Activated T-helper 1 cell treated with anti-CD3 and anti-CD28 coated beads, Interleukin-12 subunit alpha, Interleukin-12 subunit beta, Interleukin-2, Interleukin-4 antibody, amounts not matched to agents 30 ng/mL and 10 ng/mL and 1 ng/mL, durations not matched to agents 14 hours and 24 hours and 36 hours (primary cell): Measurements from ENCODE around the gene DLG5. TPM values are rescaled to one million over a fixed set of nuclear protein-coding genes. Genes with fewer than 3 reads are reported as not detected.

Source experiments
- DNase-seq: peaks from one replicate; pipeline ENCODE4 v3.0.0; 2021; ENCODE audit warnings: low spot score
- H3K27ac Mint-ChIP-seq: one replicate; pipeline ENCODE4 v1.8.0; 2021; ENCODE audit warnings: mild to moderate bottlenecking, mixed read lengths
- H3K27me3 Mint-ChIP-seq: one replicate; pipeline ENCODE4 v1.8.0; 2022; ENCODE audit warnings: mild to moderate bottlenecking, moderate library complexity, mixed read lengths; ENCODE audit not compliant: insufficient read depth
- H3K36me3 Mint-ChIP-seq: one replicate; pipeline ENCODE4 v1.8.0; 2021; ENCODE audit warnings: low read depth, mixed read lengths
- H3K4me1 Mint-ChIP-seq: one replicate; pipeline ENCODE4 v1.8.0; 2021; ENCODE audit warnings: low read depth, mixed read lengths
- H3K4me3 Mint-ChIP-seq: one replicate; pipeline ENCODE4 v1.8.0; 2021; ENCODE audit warnings: mild to moderate bottlenecking, moderate library complexity, mixed read lengths
- H3K9me3 Mint-ChIP-seq: one replicate; pipeline ENCODE4 v1.8.0; 2021; ENCODE audit warnings: mixed read lengths
- intact Hi-C: fragments of 100-400 bp; cut with micrococcal nuclease; formaldehyde crosslinking; loops from one replicate; pipeline ENCODE4 v1.15.1; 2024
- total RNA-seq: library from RNA; stranded (reverse); gene quantifications from 2 replicates; pipeline ENCODE4 v1.2.3, GENCODE V29; 2022

The DLG5 gene
- total RNA-seq, 1 donor from 2014 or later = 4.0 TPM

DNA sequence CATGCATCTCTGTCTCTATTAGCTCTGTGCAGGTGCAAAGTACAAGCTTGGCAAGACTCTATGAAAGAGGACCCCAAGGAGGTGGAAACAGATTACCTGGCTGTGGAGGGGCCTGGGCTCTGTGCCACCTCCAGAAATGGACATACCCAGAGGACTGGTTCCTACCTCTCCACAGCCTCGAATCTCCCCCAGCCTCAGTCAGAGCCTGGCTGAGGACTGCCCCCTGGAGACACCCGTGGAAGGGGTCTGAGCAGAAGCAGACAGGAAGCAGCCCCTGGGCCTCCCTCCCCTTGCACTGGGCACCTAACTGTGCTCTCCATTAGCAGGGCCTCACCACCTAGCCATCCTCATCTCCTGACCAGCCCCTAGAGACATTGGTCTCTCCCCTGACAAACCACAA, 92.0 kb downstream of the DLG5 start:
- Mint-ChIP-seq H3K36me3 (no peaks in the 10 kb centered on the region), H3K27me3 (no peaks in the 10 kb centered on the region), H3K9me3 (no peaks in the 10 kb centered on the region), H3K4me1 (peaks cover 29% of the 10 kb centered on the region), H3K4me3 (no peak overlapping the region), H3K27ac (peak overlapping the region; percentile 72)
- intact Hi-C loops = no loop called here
- DNase-seq = no peak

- H3K36me3 Mint-ChIP-seq = no peaks in the 10 kb centered on the region
- no peak for DNase-seq
- no peak overlapping the region for H3K4me3 Mint-ChIP-seq
- intact Hi-C loops = no loop called here
- H3K9me3 Mint-ChIP-seq = no peaks in the 10 kb centered on the region
- no peaks in the 10 kb centered on the region for H3K27me3 Mint-ChIP-seq
- H3K4me1 Mint-ChIP-seq = peaks cover 29% of the 10 kb centered on the region
- H3K27ac Mint-ChIP-seq = no peak overlapping the region
Measured at GRCh38 chr10:77833792-77834191, 92.8 kb downstream of the DLG5 start.

DNA sequence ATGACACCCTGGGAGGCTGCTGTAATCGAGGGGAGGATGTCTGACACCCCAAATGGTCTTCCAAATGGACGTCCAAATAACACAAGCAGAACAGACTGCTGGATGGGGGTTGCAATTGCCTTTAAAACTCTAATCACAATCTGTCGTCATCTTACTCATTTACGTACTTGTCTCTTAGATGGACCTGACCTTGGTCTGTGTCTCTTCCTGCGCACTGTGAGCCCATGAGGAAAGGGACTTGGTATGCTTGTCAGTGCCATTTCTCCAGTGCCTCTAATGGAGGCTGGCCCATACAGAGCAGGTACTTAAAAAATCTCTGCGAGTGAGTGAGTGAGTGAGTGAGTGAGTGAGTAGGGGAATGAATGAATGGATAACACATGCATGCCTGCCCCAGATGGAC, 93.3 kb downstream of the DLG5 start:
- Mint-ChIP-seq H3K27ac (no peak overlapping the region), H3K9me3 (no peaks in the 10 kb centered on the region), H3K4me3 (no peak overlapping the region), H3K27me3 (no peaks in the 10 kb centered on the region), H3K4me1 (peaks cover 29% of the 10 kb centered on the region), H3K36me3 (no peaks in the 10 kb centered on the region)
- intact Hi-C loops = no loop called here
- DNase-seq = no peak

DNA sequence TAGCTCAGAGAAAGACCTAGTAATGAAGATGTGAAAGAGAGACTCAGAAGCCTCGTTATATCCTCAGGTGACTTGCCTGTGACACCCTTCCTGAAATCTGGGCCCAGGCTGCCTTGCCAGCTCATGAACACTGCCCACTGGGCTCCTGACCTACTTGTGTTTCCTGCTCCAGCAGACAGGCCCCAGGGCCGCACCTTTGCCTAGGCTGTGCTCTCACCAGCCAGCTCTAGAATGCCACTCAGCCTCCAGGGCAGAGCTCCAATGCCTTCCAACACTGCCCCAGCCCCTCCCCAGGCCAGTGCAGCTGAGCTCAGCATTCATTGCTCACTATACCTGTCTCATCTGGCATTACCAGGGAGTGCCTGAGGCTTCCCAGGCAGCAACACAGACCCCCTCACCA, 94.3 kb downstream of the DLG5 start:
- Mint-ChIP-seq H3K27ac (no peak overlapping the region), H3K4me1 (peaks cover 26% of the 10 kb centered on the region), H3K36me3 (no peaks in the 10 kb centered on the region), H3K9me3 (no peaks in the 10 kb centered on the region), H3K27me3 (no peaks in the 10 kb centered on the region), H3K4me3 (no peak overlapping the region)
- intact Hi-C loops = no loop called here
- DNase-seq = no peak

DNA sequence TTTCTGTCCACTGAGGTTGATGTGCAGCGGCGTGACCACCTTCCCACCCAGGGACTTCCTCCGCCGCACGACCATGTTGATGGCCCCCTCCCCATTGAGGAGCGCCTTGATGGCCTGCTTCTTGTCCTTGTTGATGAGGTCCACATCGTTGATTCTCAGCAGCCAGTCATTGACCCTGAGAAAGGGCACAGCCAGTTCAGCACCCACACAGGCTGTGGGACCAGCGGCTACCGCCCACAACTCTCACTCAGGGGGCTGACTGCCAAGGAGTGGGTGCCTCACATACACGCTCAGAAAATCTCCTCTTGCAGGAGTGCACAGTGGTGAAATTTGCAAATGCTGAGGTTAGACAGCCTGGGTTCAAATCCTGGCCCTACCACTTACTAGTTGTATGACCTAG, 97.2 kb downstream of the DLG5 start:
- Mint-ChIP-seq H3K27me3 (no peaks in the 10 kb centered on the region), H3K27ac (no peak overlapping the region), H3K4me1 (peaks cover 4% of the 10 kb centered on the region), H3K9me3 (no peaks in the 10 kb centered on the region), H3K36me3 (no peaks in the 10 kb centered on the region), H3K4me3 (no peak overlapping the region)
- intact Hi-C loops = no loop called here
- DNase-seq = no peak

GRCh38 chr10:77828377-77828776, 98.2 kb downstream of the DLG5 start:
- no peaks in the 10 kb centered on the region for H3K9me3 Mint-ChIP-seq
- H3K36me3 Mint-ChIP-seq = no peaks in the 10 kb centered on the region
- no peak overlapping the region for H3K4me3 Mint-ChIP-seq
- no peak overlapping the region for H3K27ac Mint-ChIP-seq
- intact Hi-C loops = no loop called here
- DNase-seq = no peak
- H3K27me3 Mint-ChIP-seq = no peaks in the 10 kb centered on the region
- peaks cover 4% of the 10 kb centered on the region for H3K4me1 Mint-ChIP-seq

- Mint-ChIP-seq H3K27ac (no peak overlapping the region), H3K9me3 (no peaks in the 10 kb centered on the region), H3K36me3 (no peaks in the 10 kb centered on the region), H3K27me3 (no peaks in the 10 kb centered on the region), H3K4me3 (no peak overlapping the region), H3K4me1 (peaks cover 4% of the 10 kb centered on the region)
- no peak for DNase-seq
- intact Hi-C loops = no loop called here
Measured at GRCh38 chr10:77827366-77827765, 99.2 kb downstream of the DLG5 start.

- DNase-seq = no peak
- H3K27ac Mint-ChIP-seq = no peak overlapping the region
- H3K4me3 Mint-ChIP-seq = no peak overlapping the region
- H3K9me3 Mint-ChIP-seq = no peaks in the 10 kb centered on the region
- H3K27me3 Mint-ChIP-seq = no peaks in the 10 kb centered on the region
- intact Hi-C loops = no loop called here
- H3K36me3 Mint-ChIP-seq = no peaks in the 10 kb centered on the region
- peaks cover 4% of the 10 kb centered on the region for H3K4me1 Mint-ChIP-seq
Measured at GRCh38 chr10:77825965-77826364, 100.6 kb downstream of the DLG5 start.

DNA sequence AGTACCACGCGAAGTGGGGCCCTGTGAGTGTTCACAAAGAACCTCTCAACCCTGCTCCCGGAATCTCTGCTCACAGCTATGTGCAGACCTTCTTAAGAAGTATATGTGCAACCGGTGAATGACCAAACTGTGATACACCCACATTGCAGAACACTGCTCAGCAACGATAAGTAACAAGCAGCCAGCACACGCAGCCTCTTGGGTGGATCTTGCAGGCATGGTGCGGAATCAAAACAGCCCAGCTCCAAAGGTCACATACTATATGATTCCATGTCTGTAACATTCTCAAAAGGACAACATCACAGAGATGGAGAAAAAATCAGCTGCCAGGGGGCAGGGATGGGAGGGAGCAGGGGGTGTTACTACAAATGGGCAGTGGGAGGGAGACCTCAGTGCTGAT, 101.6 kb downstream of the DLG5 start:
- H3K4me3 Mint-ChIP-seq = no peak overlapping the region
- intact Hi-C loops = no loop called here
- H3K27ac Mint-ChIP-seq = no peak overlapping the region

DNA sequence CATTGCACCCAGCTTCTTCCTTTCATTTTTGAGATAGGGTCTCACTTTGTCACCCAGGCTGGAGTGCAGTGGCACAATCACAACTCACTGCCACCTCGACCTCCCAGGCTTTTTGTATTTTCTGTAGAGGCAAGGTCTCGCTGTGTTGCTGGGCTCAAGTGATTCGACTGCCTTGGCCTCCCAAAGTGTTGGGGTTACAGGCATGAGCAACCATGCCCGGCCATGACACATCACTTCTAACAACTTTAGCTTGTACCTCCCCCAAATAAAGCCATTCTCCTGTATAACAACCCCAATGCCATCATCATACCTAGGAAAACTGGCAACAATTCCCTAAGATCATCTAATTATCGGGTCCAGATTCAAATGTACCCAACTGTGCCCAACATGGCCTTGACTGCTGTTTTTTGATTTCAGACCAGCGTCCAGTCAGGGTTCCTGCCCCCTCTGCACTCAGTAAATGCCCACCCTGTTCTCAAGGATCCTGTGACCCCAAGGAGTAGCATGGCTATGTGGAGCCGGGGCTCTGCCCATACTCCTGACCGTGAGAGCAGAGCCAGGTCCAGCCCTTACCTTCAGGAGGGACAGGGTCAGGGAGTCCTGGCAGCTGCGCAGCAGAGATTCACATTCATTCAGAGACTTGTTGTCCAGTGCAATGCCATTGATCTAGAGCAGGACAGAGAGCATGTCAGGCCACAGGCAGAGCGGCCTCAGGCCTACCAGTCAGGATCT, 102.6 kb downstream of the DLG5 start:
- H3K4me3 Mint-ChIP-seq = no peak overlapping the region
- H3K9me3 Mint-ChIP-seq = no peaks in the 10 kb centered on the region
- DNase-seq = no peak
- H3K27ac Mint-ChIP-seq = no peak overlapping the region
- H3K27me3 Mint-ChIP-seq = no peaks in the 10 kb centered on the region
- H3K4me1 Mint-ChIP-seq = peaks cover 13% of the 10 kb centered on the region
- intact Hi-C loops = no loop called here
- no peaks in the 10 kb centered on the region for H3K36me3 Mint-ChIP-seq

More for the DNA sequence above, 101.6 kb downstream of the DLG5 start:
- Mint-ChIP-seq H3K36me3 (no peaks in the 10 kb centered on the region), H3K9me3 (no peaks in the 10 kb centered on the region), H3K27me3 (no peaks in the 10 kb centered on the region), H3K4me1 (peaks cover 13% of the 10 kb centered on the region)
- no peak for DNase-seq

GRCh38 chr10:77821551-77821950, 105.0 kb downstream of the DLG5 start:
- H3K27me3 Mint-ChIP-seq = no peaks in the 10 kb centered on the region
- DNase-seq = no peak
- H3K27ac Mint-ChIP-seq = no peak overlapping the region
- H3K4me1 Mint-ChIP-seq = peaks cover 16% of the 10 kb centered on the region
- H3K4me3 Mint-ChIP-seq = no peak overlapping the region
- no peaks in the 10 kb centered on the region for H3K9me3 Mint-ChIP-seq
- H3K36me3 Mint-ChIP-seq = peaks cover 2% of the 10 kb centered on the region
- intact Hi-C loops = no loop called here

DNA sequence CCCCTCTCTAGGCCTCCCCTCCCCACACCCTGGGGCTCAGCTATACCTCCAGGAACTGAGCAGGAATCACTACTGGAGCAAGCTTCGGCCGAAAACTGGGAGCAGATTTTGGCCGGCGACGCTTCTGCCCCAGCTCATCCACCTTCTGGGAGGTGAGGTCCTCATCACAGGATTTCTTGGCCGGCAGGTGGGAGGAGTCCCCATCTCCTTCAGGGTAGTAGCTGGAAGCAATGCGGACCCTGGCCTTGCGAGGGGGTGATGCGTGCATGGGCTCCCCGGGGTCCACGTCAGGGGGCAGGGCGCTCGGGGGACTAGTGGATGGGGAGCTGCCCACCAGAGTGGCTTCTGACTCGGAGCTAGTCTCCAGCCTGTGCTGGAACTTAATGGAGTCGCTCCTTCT, 105.5 kb downstream of the DLG5 start:
- Mint-ChIP-seq H3K9me3 (no peaks in the 10 kb centered on the region), H3K4me3 (no peak overlapping the region), H3K27me3 (no peaks in the 10 kb centered on the region), H3K27ac (no peak overlapping the region), H3K36me3 (peaks cover 2% of the 10 kb centered on the region), H3K4me1 (peaks cover 16% of the 10 kb centered on the region)
- DNase-seq = no peak
- intact Hi-C loops = no loop called here

DNA sequence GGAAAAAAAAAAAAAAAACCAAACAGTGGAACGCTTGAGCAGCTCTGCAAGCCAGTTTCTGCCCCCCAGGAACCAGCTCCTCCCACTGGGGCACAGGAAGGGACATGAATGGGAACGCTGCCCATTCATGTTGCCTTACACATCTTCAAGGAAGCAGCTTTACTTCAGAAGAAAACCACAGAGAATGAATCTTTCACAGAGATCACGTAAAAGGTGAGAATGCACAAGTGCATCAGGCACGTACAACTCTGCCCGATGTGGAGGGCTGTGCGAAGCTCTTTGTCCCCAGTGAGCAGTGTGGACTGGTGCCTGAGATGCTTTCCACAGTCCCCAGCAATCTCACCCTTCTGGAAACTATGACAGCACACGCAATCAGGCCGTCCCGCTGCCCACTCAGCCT, 106.2 kb downstream of the DLG5 start:
- DNase-seq = no peak
- H3K9me3 Mint-ChIP-seq = no peaks in the 10 kb centered on the region

More for the DNA sequence above, 106.2 kb downstream of the DLG5 start:
- H3K36me3 Mint-ChIP-seq = peaks cover 2% of the 10 kb centered on the region
- H3K4me3 Mint-ChIP-seq = no peak overlapping the region
- no peaks in the 10 kb centered on the region for H3K27me3 Mint-ChIP-seq
- peaks cover 16% of the 10 kb centered on the region for H3K4me1 Mint-ChIP-seq
- intact Hi-C loops = loop anchor here (1.0 kb wide), 1 partner anchor 16 kb away; no protein-coding TSS in a partner anchor
- H3K27ac Mint-ChIP-seq = peak overlapping the region; percentile 55
